Measurements from ENCODE around the gene MBD3.

MBD3 gene

DNA sequence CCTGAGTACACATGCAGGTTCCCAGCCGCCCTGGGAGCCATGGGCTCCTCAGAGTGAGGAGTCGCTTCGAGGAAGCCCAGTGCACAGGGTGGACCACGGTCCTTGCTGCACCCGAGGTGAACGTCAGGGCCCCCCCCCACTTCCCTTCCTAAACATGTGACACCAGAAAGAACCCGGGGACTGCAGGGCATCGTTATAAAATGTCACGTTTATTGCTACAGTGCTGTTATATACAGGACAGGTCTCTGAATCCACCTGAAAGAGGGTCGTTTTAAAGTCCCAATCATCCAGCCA lies 16.4 kb upstream of the MBD3 start:
- no peak for DNase-seq (ENCODE audit: low spot score)
- no peak overlapping the region for H3K27ac ChIP-seq
- H3K4me3 ChIP-seq = no peak overlapping the region
- TF ChIP-seq, protein P1, sequence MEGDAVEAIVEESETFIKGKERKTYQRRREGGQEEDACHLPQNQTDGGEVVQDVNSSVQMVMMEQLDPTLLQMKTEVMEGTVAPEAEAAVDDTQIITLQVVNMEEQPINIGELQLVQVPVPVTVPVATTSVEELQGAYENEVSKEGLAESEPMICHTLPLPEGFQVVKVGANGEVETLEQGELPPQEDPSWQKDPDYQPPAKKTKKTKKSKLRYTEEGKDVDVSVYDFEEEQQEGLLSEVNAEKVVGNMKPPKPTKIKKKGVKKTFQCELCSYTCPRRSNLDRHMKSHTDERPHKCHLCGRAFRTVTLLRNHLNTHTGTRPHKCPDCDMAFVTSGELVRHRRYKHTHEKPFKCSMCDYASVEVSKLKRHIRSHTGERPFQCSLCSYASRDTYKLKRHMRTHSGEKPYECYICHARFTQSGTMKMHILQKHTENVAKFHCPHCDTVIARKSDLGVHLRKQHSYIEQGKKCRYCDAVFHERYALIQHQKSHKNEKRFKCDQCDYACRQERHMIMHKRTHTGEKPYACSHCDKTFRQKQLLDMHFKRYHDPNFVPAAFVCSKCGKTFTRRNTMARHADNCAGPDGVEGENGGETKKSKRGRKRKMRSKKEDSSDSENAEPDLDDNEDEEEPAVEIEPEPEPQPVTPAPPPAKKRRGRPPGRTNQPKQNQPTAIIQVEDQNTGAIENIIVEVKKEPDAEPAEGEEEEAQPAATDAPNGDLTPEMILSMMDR (IDR thresholded peaks at IDR 0.05) = no peak

DNA sequence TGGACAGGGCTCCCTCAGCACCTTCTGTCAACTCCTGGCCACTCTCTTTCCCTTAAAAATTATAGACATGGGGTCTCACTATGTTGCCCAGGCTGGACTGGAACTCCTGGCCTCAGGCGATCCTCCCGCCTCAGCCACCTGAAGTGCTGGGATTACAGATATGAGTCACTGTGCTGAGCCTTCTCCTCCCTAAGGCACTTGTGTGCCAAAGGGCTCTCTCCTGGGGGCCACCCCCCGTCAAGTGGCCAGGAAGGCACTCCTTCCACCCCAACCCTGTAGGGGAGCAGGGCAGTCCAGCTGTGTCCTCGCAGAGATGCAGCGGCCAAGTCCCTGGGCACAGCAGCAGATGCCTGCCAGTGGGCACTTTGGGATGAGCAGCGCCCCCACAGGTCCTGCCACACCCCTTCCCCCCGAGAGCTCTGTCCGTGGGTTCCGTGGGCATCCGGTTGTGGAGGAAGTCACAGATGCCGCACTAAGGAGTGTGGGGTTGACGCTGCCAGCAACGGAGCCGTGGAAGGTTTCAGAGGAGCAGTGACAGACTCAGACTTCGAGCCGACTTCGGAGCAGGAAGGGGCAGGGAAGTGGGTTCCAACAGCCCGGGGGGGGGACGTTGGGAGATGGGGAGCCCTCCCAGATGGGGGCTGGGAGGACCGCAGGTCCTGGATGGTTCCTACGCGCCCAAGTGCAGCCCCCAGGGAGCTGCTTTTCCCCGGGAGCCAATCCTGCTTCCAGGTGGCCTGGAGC lies 15.9 kb upstream of the MBD3 start:
- Histone ChIP-seq H3K27ac (no peak overlapping the region), H3K4me3 (no peak overlapping the region)
- DNase-seq (ENCODE audit: low spot score) = no peak
- TF ChIP-seq, protein P1 (IDR thresholded peaks at IDR 0.05) = no peak

DNA sequence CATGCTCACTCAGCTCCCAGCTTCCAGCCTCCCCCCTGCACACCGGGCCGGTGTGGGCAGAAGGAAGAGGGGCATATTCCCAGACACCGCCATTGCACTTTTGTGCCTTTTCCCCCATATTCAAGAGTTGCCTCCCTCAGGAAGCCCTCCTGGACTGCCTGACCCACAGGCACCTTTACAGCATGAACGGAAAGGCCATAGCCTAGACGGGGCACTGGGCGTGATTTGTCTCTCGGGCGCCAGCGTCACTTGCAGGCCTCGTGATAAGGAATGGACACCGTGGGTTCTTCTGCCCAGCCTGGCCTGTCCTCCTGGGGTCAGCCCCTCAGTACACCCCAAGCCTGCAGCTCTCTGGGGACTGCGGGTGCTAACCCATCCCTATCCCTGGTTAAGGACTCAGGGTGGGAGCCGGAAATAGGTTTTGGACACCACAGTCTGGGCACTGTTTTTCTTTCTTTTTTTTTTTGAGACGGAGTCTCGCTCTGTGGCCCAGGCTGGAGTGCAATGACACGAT lies 13.5 kb upstream of the MBD3 start:
- peak overlapping the region; percentile 88 for H3K4me3 ChIP-seq
- DNase-seq (ENCODE audit: low spot score) = no peak
- TF ChIP-seq, protein P1 (IDR thresholded peaks at IDR 0.05) = no peak
- H3K27ac ChIP-seq = peak overlapping the region; percentile 83 to 93

DNA sequence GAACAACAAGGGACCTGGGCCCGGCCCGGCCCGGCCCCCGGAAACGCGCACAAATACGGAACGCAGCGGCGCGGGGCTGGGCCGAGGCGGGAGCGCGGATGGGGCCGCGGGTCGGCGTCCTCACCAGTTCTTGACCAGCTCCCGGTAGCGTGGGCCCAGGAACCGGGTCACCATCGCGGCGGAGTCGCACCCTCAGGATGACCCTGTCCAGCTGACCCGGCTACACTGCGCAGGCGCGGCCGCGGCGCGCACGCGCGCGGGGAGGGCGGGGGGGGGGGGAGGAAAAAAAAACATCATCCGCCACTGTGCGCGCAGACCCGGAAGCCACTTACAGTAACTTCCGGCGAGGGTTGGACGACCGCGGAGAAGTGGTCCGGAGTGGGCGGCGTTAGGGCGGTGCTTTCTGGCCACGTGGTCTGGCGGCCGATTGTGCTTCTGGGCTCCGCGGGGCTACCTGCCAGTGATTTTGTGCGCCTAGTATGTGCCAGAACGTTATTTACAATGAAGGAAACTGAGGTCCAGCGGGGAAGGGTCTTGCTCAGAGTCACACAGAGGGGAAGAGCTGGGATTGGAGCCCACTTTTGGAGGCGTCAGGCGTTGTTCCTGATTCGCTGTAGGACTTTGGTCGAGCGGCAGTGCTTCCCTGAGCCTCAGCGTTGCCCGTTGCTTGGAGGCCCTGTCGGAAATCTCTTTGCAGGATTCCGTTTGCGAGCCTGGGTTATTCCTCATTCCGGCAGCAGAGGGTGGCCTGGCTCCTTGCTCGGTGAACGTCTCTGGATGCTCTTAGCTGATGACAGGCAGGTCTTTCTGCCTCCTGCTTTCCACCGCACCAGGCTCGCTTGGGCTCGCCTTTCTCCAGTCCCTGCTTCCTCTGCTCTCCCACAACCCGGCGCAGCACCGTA lies 12.8 kb upstream of the MBD3 start, which contains the start of gene UQCR11:
Gene UQCR11 (minus strand): TSS at position 227 of the 902 bp plus-strand sequence. CDS start 53 bp downstream, at position 174.
- TF ChIP-seq, protein P1 (IDR thresholded peaks at IDR 0.05) = peak; percentile 23
- H3K27ac ChIP-seq = peak within 1 kb of the TSS; percentile 83 to 93
- DNase-seq (ENCODE audit: low spot score) = peak; percentile 95
- H3K4me3 ChIP-seq = peak within 1 kb of the TSS; percentile 88

DNA sequence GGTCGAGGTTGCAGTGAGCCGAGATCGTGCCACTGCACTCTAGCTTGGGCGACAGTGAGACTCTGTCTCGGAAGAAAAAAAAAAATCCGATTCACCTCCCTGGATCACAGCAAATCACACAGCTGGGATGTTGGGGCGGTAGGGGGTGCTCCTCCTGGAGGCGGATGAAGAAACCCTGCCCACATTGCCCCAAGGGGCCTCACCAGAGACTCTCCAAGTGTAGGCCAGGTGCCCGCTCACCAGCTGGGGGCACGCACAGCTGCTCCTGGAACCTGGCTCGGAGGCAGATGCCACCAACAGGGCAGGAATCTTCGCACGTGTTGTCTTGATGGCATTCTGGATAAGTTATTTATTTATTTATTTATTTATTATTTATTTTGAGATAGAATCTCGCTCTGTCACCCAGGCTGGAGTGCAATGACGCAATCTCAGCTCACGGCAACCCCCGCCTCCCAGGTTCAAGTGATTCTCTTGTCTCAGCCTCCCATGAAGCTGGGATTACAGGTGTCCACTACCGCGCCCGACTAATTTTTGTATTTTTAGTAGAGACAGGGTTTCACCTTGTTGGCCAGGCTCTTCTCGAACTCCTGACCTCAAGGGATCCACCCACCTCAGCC lies 9.5 kb upstream of the MBD3 start:
- DNase-seq (ENCODE audit: low spot score) = no peak

DNA sequence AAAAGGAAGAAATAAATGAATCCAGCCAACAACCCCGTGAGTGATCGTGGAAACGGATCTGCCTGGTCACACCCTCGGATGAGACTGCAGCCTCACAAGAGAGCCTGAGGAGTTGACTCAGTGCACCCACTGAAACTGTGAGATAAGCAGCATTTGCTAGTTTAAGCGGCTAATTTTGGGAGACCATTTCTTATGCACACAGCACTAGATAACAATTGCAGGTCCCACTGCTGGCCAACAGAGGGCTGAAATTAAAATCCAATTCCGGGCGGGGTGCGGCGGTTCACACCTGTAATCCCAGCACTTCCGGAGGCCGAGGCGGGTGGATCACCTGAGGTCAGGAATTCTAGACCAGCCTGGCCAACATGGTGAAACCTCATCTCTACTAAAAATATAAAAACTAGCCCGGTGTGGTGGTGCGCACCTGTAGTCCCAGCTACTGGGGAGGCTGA lies 9.0 kb upstream of the MBD3 start:
- Histone ChIP-seq H3K27ac (no peak overlapping the region), H3K4me3 (no peak overlapping the region)
- TF ChIP-seq, protein P1 (IDR thresholded peaks at IDR 0.05) = no peak
- no peak for DNase-seq (ENCODE audit: low spot score)

More for the DNA sequence above, 9.5 kb upstream of the MBD3 start:
- no peak overlapping the region for H3K4me3 ChIP-seq
- no peak overlapping the region for H3K27ac ChIP-seq
- TF ChIP-seq, protein P1 (IDR thresholded peaks at IDR 0.05) = no peak
